ENCODE results near the gene RBBP7.

GRCh38 chrX:16853537-16853936 lies 16.6 kb downstream of the RBBP7 start:
- TF ChIP-seq CTCF (IDR thresholded peaks at IDR 0.05) (no peak), EP300 (IDR thresholded peaks at IDR 0.05) (no peak), POLR2A (IDR thresholded peaks at IDR 0.05) (no peak)

Data from stomach (tissue), 4 donors.